Measurements from ENCODE around the gene UVRAG.

DNA sequence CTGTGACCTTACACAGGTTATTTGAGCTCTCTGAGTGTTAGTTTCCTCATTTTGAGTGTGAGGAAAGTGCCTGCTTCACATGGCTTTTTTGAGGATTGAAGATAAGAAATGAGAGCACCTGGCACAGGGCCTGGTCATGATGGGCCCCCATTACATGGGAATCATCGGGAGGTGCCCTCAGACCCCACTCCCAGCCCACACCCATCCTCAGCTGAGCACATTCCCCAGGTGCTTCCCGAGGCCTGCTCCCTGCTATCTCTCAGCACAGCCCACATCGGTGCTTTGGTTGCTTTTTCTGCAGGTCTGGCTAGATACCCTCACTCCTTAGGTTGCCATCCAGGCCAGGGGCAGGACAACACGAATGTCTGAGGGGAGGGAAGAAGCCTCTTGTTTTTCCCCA is 29.8 kb upstream of the UVRAG start:
- TF ChIP-seq CTCF (IDR thresholded peaks at IDR 0.05): no peak
- TF ChIP-seq POLR2A (IDR thresholded peaks at IDR 0.05): no peak
